IgD-negative memory B cell (primary cell): Measurements from ENCODE around the gene ERGIC1. TPM values are rescaled to one million over a fixed set of nuclear protein-coding genes. Genes with fewer than 3 reads are reported as not detected.
A peak's percentile ranks its signal among the peaks of the same experiment; 100 is the strongest.
"Not testable (repeated sequence)": the region's sequence is repeated elsewhere in the genome, so short reads cannot be mapped to it uniquely, and the experiment has no call there.

Experiments
- H3K27ac Mint-ChIP-seq, 3 donors: one replicate each; pipeline ENCODE4 v1.8.0; 2020 to 2022; ENCODE audit warnings: mild to moderate bottlenecking in 3 of 3, mixed read lengths in 3 of 3, moderate library complexity in 1 of 3
- H3K27me3 Mint-ChIP-seq: one replicate; pipeline ENCODE4 v1.8.0; 2021; ENCODE audit warnings: mixed read lengths
- H3K36me3 Mint-ChIP-seq: one replicate; pipeline ENCODE4 v1.8.0; 2020; ENCODE audit warnings: mild to moderate bottlenecking, mixed read lengths
- H3K4me1 Mint-ChIP-seq, 3 donors: one replicate each; pipeline ENCODE4 v1.8.0; 2020 to 2022; ENCODE audit warnings: mixed read lengths in 3 of 3, mild to moderate bottlenecking in 1 of 3
- H3K4me3 Mint-ChIP-seq, 4 donors: one replicate each; pipeline ENCODE4 v1.8.0; 2020 to 2022; ENCODE audit warnings: mild to moderate bottlenecking in 4 of 4, mixed read lengths in 4 of 4, moderate library complexity in 3 of 4
- H3K9me3 Mint-ChIP-seq, 3 donors: one replicate each; pipeline ENCODE4 v1.8.0; 2020 to 2021; ENCODE audit warnings: mixed read lengths in 3 of 3, mild to moderate bottlenecking in 1 of 3
- polyA plus RNA-seq: library from polyadenylated mRNA; unstranded; fragments of 300-500 nt; fragmentation: Illumina TruSeq; gene quantifications from one replicate; pipeline ENCODE4 v1.2.3, GENCODE V29; 2021

Gene ERGIC1
- polyA plus RNA-seq, 1 donor from 2014 or later: 55.8 TPM

DNA sequence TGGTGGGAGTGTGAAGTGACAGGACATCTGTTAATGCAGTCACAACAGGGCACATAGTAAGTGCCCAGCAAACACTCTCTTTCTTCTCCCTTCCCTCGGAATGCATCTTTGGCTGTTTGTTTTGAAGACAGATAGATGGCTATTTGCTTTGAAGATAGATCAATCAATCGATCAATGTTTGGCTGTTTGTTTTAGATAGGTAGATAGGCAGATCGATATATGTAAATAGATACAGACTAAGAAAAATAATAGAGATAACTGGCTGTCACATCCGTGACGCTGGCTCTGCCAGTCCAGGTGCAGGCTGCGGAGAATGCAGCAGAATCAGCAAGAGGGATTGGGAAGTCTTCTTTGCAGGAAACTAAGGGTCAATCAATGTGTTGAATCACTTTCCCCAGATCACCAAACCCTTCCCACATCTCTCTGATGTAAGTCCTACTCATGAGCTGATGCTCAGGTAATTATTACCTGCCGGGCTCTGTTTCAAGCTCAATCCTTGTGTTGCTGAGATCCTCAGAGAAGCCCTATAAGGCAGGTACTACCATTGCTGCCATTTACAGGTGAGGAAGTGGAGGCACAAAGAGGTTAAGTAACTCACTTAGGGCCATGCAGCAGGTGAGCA lies 60.8 kb downstream of the ERGIC1 start:
- no peak overlapping the region for H3K4me3 Mint-ChIP-seq
- peaks cover 1% of the 10 kb centered on the region for H3K36me3 Mint-ChIP-seq
- H3K27me3 Mint-ChIP-seq: no peaks in the 10 kb centered on the region
- peaks cover 0 to 3% (median 0%) of the 10 kb centered on the region in 3 donors for H3K4me1 Mint-ChIP-seq
- no peaks in the 10 kb centered on the region for H3K9me3 Mint-ChIP-seq
- H3K27ac Mint-ChIP-seq: peak overlapping the region in 1 of 3 donors; percentile 12

DNA sequence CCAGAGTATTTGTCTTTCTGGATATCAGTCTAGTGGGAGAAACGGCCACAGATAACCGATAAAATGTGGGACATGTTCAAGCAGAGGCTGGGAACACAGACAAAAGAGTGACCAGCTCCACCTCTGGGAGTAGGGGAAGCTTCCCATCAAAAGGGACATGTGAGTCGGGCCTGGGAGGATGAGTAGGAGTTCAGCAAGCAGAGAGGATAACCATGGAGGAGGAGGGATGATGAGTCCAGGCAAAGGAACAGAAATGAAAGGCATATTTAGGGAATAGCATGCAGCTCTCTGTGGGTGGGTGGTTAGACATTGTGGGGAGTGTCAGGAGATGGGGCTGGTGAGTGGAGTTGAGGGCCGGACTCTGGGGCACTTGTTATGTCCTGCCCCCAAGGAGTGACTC lies 61.5 kb downstream of the ERGIC1 start:
- Mint-ChIP-seq H3K27ac (peak overlapping the region in 1 of 3 donors; percentile 67), H3K4me1 (peaks cover 0 to 3% (median 0%) of the 10 kb centered on the region in 3 donors), H3K9me3 (no peaks in the 10 kb centered on the region), H3K27me3 (no peaks in the 10 kb centered on the region), H3K4me3 (no peak overlapping the region), H3K36me3 (peaks cover 1% of the 10 kb centered on the region)

DNA sequence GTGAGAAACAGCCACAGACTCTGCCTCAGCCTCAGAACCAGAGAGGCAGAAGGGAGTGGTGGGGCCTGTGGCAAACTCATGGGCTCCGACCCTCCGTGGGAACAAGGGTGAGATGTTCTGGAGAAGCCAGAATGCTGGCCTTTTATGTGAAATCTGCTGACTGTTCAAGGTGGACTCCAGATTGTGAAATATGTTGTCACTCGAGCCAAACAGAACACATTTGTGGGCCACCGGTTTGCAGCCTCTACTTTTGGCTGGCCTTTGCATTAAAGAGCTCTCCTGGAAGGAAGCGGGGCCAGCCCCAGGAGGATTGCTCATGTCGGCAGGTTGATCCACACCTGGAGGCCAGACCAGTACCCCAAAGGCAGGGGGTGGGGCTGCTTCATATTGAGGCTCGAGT lies 62.4 kb downstream of the ERGIC1 start:
- Mint-ChIP-seq H3K4me3 (no peak overlapping the region), H3K9me3 (no peaks in the 10 kb centered on the region), H3K27ac (no peak overlapping the region), H3K36me3 (peaks cover 1% of the 10 kb centered on the region), H3K27me3 (no peaks in the 10 kb centered on the region), H3K4me1 (peaks cover 0 to 3% (median 0%) of the 10 kb centered on the region in 3 donors)

DNA sequence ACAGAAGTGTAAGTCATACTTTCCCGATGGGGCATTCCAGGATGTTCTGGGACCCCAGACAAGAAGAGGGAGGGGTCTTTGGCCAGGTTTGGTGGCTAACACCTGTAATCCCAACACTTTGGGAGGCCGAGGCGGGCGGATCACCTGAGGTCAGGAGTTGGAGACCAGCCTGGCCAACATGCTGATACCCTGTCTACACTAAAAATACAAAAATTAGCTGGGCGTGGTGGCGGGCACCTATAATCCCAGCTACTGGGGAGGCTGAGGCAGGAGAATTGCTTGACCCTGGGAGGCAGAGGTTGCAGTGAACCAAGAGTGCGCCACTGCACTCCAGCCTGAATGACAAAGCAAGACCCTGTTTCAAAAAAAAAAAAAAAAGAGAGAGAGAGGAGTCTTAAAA lies 63.0 kb downstream of the ERGIC1 start:
- H3K27me3 Mint-ChIP-seq, H3K27ac Mint-ChIP-seq, H3K36me3 Mint-ChIP-seq, H3K9me3 Mint-ChIP-seq, H3K4me3 Mint-ChIP-seq, H3K4me1 Mint-ChIP-seq: not testable (repeated sequence)

GRCh38 chr5:172897481-172898217 lies 63.6 kb downstream of the ERGIC1 start:
- Mint-ChIP-seq H3K36me3 (peaks cover 1% of the 10 kb centered on the region), H3K27ac (no peak overlapping the region), H3K4me1 (peaks cover 0 to 3% (median 0%) of the 10 kb centered on the region in 3 donors)

GRCh38 chr5:172898218-172898842 lies 64.3 kb downstream of the ERGIC1 start:
- H3K4me1 Mint-ChIP-seq: peaks cover 0 to 3% (median 0%) of the 10 kb centered on the region in 3 donors
- no peaks in the 10 kb centered on the region for H3K27me3 Mint-ChIP-seq
- peaks cover 1% of the 10 kb centered on the region for H3K36me3 Mint-ChIP-seq
- H3K9me3 Mint-ChIP-seq: no peaks in the 10 kb centered on the region
- H3K4me3 Mint-ChIP-seq: no peak overlapping the region
- peak overlapping the region in 1 of 3 donors; percentile 60 for H3K27ac Mint-ChIP-seq

More at GRCh38 chr5:172897481-172898217, 63.6 kb downstream of the ERGIC1 start:
- no peaks in the 10 kb centered on the region for H3K9me3 Mint-ChIP-seq
- no peaks in the 10 kb centered on the region for H3K27me3 Mint-ChIP-seq
- H3K4me3 Mint-ChIP-seq: no peak overlapping the region

DNA sequence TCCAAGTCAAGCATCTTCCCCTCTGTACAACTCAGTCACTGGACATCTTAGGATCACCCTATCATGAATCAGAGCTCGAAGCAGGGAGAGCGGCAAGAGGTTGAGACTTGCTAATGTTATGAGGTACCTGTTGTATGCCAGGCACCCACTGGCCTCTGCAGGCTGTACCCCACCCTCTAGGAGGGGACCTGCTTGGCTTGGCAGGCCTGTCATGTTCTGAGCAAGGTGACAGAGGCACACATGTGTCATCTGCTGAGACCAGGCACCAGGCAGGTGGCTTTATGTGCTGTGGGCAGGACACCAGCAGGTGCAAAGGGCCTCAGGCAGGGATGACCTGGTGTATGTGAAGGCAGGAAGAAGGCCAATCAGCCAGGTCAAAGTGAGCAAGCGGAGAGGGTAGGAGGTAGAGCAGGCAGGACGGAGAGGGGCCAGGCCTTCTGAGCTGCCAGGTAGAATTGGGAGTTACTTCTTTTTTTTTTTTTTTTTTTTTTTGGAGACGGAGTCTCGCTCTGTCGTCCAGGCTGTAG lies 64.9 kb downstream of the ERGIC1 start:
- Mint-ChIP-seq H3K36me3 (peaks cover 1% of the 10 kb centered on the region), H3K4me3 (no peak overlapping the region), H3K4me1 (peaks cover 0 to 3% (median 0%) of the 10 kb centered on the region in 3 donors), H3K27me3 (no peaks in the 10 kb centered on the region), H3K9me3 (no peaks in the 10 kb centered on the region), H3K27ac (peak overlapping the region in 1 of 3 donors; percentile 60)

- H3K27me3 Mint-ChIP-seq: no peaks in the 10 kb centered on the region
- peaks cover 1% of the 10 kb centered on the region for H3K36me3 Mint-ChIP-seq
- no peaks in the 10 kb centered on the region for H3K9me3 Mint-ChIP-seq
- peak overlapping the region in 1 of 3 donors; percentile 63 for H3K27ac Mint-ChIP-seq
- H3K4me1 Mint-ChIP-seq: peaks cover 0 to 3% (median 0%) of the 10 kb centered on the region in 3 donors
- H3K4me3 Mint-ChIP-seq: no peak overlapping the region
These were observed 65.4 kb downstream of the ERGIC1 start for GRCh38 chr5:172899436-172899835.

DNA sequence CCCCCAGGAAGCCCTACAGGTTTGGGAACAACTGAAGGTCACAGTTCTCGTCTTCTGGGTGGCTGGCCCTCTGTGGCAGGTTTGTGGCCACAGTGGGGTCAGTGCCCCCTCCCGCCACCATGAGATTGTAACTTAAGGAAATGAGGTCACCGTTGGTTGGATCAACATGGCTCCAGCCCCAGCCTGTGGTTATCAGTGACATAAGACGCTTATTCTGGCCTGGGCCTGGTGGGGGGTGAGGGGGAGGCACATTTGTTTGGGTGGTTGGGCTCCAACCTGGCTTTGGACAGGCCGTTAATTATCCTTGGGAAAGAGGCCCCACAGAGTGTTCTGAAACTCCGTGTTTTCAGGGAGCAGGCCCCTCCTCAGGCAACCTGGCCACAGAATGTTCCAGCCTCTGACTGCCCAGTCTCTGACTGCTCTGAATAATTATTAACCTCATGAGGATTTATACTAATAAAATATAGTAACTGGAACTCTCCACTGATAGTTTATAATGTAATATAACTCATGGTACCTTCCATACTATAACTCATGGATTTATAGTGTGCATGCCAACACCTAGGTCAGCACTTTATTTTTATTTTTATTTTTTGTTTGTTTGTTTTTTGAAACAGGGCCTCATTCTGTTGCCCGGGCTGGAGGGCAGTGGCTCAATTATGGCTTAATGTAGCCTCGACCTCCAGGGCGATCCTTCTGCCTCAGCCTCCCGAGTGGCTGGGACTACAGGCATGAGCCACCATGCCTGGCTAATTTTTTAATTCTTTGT lies 67.1 kb downstream of the ERGIC1 start:
- H3K36me3 Mint-ChIP-seq: peaks cover 1% of the 10 kb centered on the region
- H3K27me3 Mint-ChIP-seq: no peaks in the 10 kb centered on the region
- no peak overlapping the region for H3K4me3 Mint-ChIP-seq
- H3K27ac Mint-ChIP-seq: peak overlapping the region in 1 of 3 donors; percentile 88
- peaks cover 0 to 2% (median 0%) of the 10 kb centered on the region in 3 donors for H3K4me1 Mint-ChIP-seq
- H3K9me3 Mint-ChIP-seq: no peaks in the 10 kb centered on the region

DNA sequence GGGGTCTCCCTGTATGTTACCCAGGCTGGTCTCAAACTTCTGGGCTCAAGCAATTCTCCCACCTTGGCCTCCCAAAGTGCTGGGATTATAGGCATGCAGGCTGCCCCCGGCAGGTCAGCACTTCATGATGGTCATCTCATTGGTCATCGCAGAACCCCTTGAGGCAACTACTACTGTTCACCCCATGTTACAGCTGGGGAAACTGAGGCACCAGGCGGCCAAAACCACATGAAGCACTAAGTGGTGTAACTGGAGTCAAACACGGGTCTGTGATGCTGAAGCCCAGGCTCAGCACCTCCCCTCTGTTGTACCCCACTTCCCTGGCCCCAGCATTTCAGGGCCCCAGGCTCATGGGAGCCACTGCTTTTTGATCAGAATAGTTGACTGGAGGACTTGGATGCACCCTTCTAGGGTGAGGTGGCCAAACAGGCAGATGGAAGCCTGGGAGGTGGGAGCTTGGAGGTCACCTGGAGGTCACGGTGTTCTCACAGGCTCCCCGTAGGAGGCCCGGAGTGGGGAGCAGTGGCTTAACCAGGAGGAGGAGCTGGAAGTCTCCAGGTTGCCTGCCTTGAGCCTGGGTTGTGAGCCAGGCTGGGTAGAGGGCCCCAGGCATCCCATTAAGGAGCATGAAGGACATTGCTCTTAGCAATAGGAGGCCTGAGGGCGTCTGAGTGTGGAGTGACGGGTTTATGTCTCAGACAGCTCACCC lies 67.9 kb downstream of the ERGIC1 start:
- Mint-ChIP-seq H3K4me3 (no peak overlapping the region), H3K9me3 (no peaks in the 10 kb centered on the region), H3K36me3 (peaks cover 1% of the 10 kb centered on the region), H3K4me1 (no peaks in the 10 kb centered on the region), H3K27me3 (no peaks in the 10 kb centered on the region), H3K27ac (peak overlapping the region in 1 of 3 donors; percentile 53)

GRCh38 chr5:172902497-172903472 lies 68.7 kb downstream of the ERGIC1 start:
- no peaks in the 10 kb centered on the region for H3K4me1 Mint-ChIP-seq
- no peaks in the 10 kb centered on the region for H3K9me3 Mint-ChIP-seq
- H3K27ac Mint-ChIP-seq: peak overlapping the region in 1 of 3 donors; percentile 41
- peaks cover 1% of the 10 kb centered on the region for H3K36me3 Mint-ChIP-seq
- no peak overlapping the region for H3K4me3 Mint-ChIP-seq
- H3K27me3 Mint-ChIP-seq: no peaks in the 10 kb centered on the region

GRCh38 chr5:172903790-172904189 lies 69.7 kb downstream of the ERGIC1 start:
- peak overlapping the region in 2 of 3 donors; percentile 41 to 69 for H3K27ac Mint-ChIP-seq
- peaks cover 1% of the 10 kb centered on the region for H3K36me3 Mint-ChIP-seq
- H3K9me3 Mint-ChIP-seq: no peaks in the 10 kb centered on the region
- H3K27me3 Mint-ChIP-seq: no peaks in the 10 kb centered on the region
- H3K4me3 Mint-ChIP-seq: no peak overlapping the region
- peaks cover 0 to 3% (median 0%) of the 10 kb centered on the region in 3 donors for H3K4me1 Mint-ChIP-seq

GRCh38 chr5:172904312-172904642 lies 70.2 kb downstream of the ERGIC1 start:
- H3K27me3 Mint-ChIP-seq: no peaks in the 10 kb centered on the region
- H3K27ac Mint-ChIP-seq: peak overlapping the region in 2 of 3 donors; percentile 41 to 69
- H3K36me3 Mint-ChIP-seq: peaks cover 1% of the 10 kb centered on the region
- peaks cover 0 to 4% (median 0%) of the 10 kb centered on the region in 3 donors for H3K4me1 Mint-ChIP-seq
- H3K4me3 Mint-ChIP-seq: no peak overlapping the region
- H3K9me3 Mint-ChIP-seq: no peaks in the 10 kb centered on the region
